Mammary epithelial cell (primary cell): ENCODE data around the gene BRIP1.

Experiments used
- CTCF ChIP-seq, 2 donors: IDR thresholded peaks in 1 of 2; conservative IDR thresholded peaks in 1 of 2; 2 replicates each; pipeline ENCODE4 v1.5.1; 2011 to 2012; ENCODE audit warnings: inconsistent platforms in 2 of 2, low read length in 2 of 2, mild to moderate bottlenecking in 2 of 2, control low read depth in 1 of 2, low read depth in 1 of 2; ENCODE audit not compliant: insufficient read depth in 1 of 2; ENCODE audit errors: extremely low read depth in 1 of 2
- EZH2 ChIP-seq: IDR thresholded peaks from 2 replicates; pipeline ENCODE4 v1.6.1; 2012; ENCODE audit warnings: low read length, inconsistent platforms, borderline replicate concordance

- no peak for TF ChIP-seq CTCF (conservative IDR thresholded peaks at IDR 0.05 in 1 of 2, IDR thresholded peaks at IDR 0.05 in 1 of 2; ENCODE audit: extremely low read depth in 1 of 2, insufficient read depth in 1 of 2, low read depth in 1 of 2, low read length in 2 of 2)
- TF ChIP-seq EZH2: no peak
Measured at GRCh38 chr17:61668486-61668885, 194.8 kb downstream of the BRIP1 start.
